Measurements from ENCODE around the gene NEK3. TPM values are rescaled to one million over a fixed set of nuclear protein-coding genes. Genes with fewer than 3 reads are reported as not detected.
"Not testable (repeated sequence)": the region's sequence is repeated elsewhere in the genome, so short reads cannot be mapped to it uniquely, and the experiment has no call there.

NEK3 gene
- total RNA-seq, 1 donor from 2014 or later, result 27.2 TPM

DNA sequence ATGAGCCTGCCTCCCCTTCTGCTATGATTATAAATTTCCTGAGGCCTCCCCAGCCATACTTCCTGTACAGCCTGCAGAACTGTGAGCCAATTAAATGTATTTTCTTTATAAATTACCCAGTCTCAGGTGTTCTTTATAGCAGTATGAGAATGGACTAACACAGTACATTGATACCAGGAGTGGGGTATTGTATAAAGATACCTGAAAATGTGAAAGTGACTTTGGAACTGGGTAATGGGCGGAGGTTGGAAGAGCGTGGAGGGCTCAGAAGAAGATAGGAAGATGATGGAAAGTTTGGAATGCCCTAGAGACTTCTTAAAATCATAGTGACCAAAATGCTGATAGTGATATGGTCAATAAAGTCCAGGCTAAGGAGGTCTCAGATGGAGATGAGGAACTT lies 63.3 kb downstream of the NEK3 start:
- Mint-ChIP-seq H3K4me1 (no peaks in the 10 kb centered on the region), H3K4me3 (no peak overlapping the region), H3K9me3 (peaks cover 9% of the 10 kb centered on the region), H3K36me3 (no peaks in the 10 kb centered on the region), H3K27me3 (ENCODE audit: low read depth) (no peaks in the 10 kb centered on the region), H3K27ac (no peak overlapping the region)
- TF ChIP-seq, protein P1, sequence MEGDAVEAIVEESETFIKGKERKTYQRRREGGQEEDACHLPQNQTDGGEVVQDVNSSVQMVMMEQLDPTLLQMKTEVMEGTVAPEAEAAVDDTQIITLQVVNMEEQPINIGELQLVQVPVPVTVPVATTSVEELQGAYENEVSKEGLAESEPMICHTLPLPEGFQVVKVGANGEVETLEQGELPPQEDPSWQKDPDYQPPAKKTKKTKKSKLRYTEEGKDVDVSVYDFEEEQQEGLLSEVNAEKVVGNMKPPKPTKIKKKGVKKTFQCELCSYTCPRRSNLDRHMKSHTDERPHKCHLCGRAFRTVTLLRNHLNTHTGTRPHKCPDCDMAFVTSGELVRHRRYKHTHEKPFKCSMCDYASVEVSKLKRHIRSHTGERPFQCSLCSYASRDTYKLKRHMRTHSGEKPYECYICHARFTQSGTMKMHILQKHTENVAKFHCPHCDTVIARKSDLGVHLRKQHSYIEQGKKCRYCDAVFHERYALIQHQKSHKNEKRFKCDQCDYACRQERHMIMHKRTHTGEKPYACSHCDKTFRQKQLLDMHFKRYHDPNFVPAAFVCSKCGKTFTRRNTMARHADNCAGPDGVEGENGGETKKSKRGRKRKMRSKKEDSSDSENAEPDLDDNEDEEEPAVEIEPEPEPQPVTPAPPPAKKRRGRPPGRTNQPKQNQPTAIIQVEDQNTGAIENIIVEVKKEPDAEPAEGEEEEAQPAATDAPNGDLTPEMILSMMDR (IDR thresholded peaks at IDR 0.05; ENCODE audit: unreplicated experiment), result no peak
- no peak for DNase-seq (ENCODE audit: low spot score in 2 of 2, unreplicated experiment in 2 of 2)

DNA sequence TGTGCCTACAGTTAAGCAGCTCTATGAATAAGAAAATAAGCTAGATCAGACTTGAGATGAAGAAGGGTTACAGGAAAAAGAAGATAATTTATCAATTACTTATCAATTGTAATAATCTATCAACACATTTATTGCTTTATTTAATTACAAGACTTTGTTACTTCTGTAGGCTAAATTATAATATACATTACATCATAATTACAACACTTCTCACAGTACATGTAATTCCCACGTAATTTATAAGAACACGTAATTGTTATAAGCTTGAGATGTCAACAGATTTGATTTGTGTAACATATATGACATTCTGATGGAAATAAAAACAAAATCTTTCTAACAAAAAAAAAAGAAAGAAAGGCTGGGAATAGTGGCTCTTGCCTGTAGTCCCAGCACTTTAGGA lies 67.3 kb downstream of the NEK3 start:
- TF ChIP-seq, protein P1 (IDR thresholded peaks at IDR 0.05; ENCODE audit: unreplicated experiment), result no peak
- H3K27ac Mint-ChIP-seq, result no peak overlapping the region
- DNase-seq (ENCODE audit: low spot score in 2 of 2, unreplicated experiment in 2 of 2), result no peak
- H3K4me1 Mint-ChIP-seq, result no peaks in the 10 kb centered on the region
- H3K27me3 Mint-ChIP-seq (ENCODE audit: low read depth), result no peaks in the 10 kb centered on the region
- H3K4me3 Mint-ChIP-seq, result no peak overlapping the region
- H3K36me3 Mint-ChIP-seq, result no peaks in the 10 kb centered on the region
- peaks cover 9% of the 10 kb centered on the region for H3K9me3 Mint-ChIP-seq

DNA sequence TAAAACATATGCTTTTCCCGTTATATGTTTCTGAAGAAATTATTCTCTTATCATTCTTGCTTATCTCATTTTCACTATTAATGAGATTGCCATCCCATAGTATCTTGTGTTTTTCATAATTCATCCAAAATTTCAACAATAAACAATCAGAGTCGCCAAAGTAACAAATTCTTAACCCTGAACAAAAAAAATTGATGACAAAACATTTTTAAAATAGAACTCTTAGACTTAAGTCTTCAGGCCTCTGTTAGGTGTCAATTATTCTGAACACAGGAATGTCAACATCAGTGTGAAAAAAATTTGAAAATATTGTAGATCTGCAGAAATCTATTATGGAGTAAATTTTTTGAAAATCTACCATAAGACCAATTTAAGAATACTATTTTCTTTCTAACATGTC lies 67.9 kb downstream of the NEK3 start:
- Mint-ChIP-seq H3K9me3 (peaks cover 8% of the 10 kb centered on the region), H3K27ac (no peak overlapping the region), H3K4me1 (no peaks in the 10 kb centered on the region), H3K36me3 (no peaks in the 10 kb centered on the region), H3K27me3 (ENCODE audit: low read depth) (no peaks in the 10 kb centered on the region), H3K4me3 (no peak overlapping the region)
- no peak for DNase-seq (ENCODE audit: low spot score in 2 of 2, unreplicated experiment in 2 of 2)
- TF ChIP-seq, protein P1 (IDR thresholded peaks at IDR 0.05; ENCODE audit: unreplicated experiment), result no peak

DNA sequence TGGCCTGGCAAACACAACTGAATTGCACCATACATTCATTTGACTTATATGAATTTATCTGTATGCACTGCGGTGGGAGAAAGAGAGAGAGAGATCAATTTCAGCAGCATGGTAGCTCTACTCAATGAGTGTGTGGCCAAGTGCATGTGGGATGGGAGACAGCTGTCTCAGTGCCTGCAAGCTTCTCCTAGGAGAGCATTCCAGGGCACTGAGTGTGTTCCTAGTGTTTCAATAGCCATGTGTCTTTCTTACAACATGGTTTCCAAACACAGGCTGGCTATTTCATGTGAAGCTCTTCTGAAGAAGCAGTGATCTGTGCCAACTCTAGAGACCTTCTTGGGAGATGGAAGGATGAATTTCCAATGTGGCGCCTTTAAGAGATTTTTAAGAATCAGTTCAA lies 74.0 kb downstream of the NEK3 start:
- Mint-ChIP-seq H3K4me3 (no peak overlapping the region), H3K4me1 (no peaks in the 10 kb centered on the region), H3K27ac (no peak overlapping the region), H3K9me3 (no peaks in the 10 kb centered on the region), H3K27me3 (ENCODE audit: low read depth) (no peaks in the 10 kb centered on the region), H3K36me3 (no peaks in the 10 kb centered on the region)
- TF ChIP-seq, protein P1 (IDR thresholded peaks at IDR 0.05; ENCODE audit: unreplicated experiment), result no peak
- no peak for DNase-seq (ENCODE audit: low spot score in 2 of 2, unreplicated experiment in 2 of 2)

DNA sequence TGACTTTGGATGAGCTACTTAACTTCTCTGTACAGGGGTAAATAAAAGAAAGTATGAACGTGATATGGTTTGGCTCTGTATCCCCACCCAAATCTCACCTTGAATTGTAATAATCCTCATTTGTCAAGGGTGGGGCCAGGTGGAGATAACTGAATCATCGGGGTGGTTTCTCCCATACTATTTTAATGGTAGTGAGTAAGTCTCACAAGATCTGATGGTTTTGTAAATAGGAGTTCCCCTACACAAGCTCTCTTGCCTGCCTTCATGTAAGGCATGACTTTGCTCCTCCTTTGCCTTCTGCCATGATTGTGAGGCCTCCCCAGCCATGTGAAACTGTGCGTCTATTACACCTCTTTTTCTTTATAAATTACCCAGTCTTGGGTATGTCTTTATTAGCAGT lies 74.4 kb downstream of the NEK3 start:
- not testable (repeated sequence) for DNase-seq (ENCODE audit: low spot score in 2 of 2, unreplicated experiment in 2 of 2); H3K27me3 Mint-ChIP-seq (ENCODE audit: low read depth); H3K4me3 Mint-ChIP-seq; H3K4me1 Mint-ChIP-seq; H3K9me3 Mint-ChIP-seq; H3K27ac Mint-ChIP-seq; H3K36me3 Mint-ChIP-seq

Other genes with a start within 250 kb of the NEK3 start
- gene ATP7B, start 148.1 kb downstream of the NEK3 start, total RNA-seq, result 133 to 142 TPM (median 137 TPM) in 3 replicates
- gene ALG11, start 147.2 kb downstream of the NEK3 start, total RNA-seq, result 65.7 to 68.7 TPM (median 66.2 TPM) in 3 replicates
- gene UTP14C, start 134.9 kb downstream of the NEK3 start, total RNA-seq, result 24.8 to 27.1 TPM (median 25.3 TPM) in 3 replicates
- 4.3 to 5.1 TPM (median 4.9 TPM) in 3 replicates for gene NEK5, start 30.5 kb downstream of the NEK3 start, total RNA-seq
- 1.3 to 1.6 TPM (median 1.5 TPM) in 3 replicates for gene THSD1, start 246.6 kb upstream of the NEK3 start, total RNA-seq

All from mesothelial cell of epicardium (in vitro differentiated cells).